Endothelial cell of umbilical vein (primary cell): ENCODE data around the gene CD46.

ENCODE experiments used
- CTCF ChIP-seq, 2 donors: IDR thresholded peaks; 1 replicate in 1 of 2; 2 replicates in 1 of 2; pipeline ENCODE4 v1.5.1; 2011; ENCODE audit warnings: low read length in 2 of 2, mild to moderate bottlenecking in 2 of 2, moderate library complexity in 2 of 2, control low read depth in 1 of 2, inconsistent platforms in 1 of 2, low read depth in 1 of 2; ENCODE audit not compliant: insufficient read depth in 1 of 2; ENCODE audit errors: extremely low read depth in 1 of 2
- EZH2 ChIP-seq: IDR thresholded peaks from 2 replicates; pipeline ENCODE4 v1.6.1; 2012; ENCODE audit warnings: borderline replicate concordance, low read depth, mild to moderate bottlenecking, moderate library complexity, low read length, inconsistent platforms; ENCODE audit not compliant: severe bottlenecking
- FOS ChIP-seq: IDR thresholded peaks from 2 replicates; pipeline ENCODE4 v1.6.1; 2011; ENCODE audit warnings: mild to moderate bottlenecking, low read length, moderate library complexity, borderline replicate concordance; ENCODE audit not compliant: insufficient read depth
- GATA2 ChIP-seq: IDR thresholded peaks from 2 replicates; pipeline ENCODE4 v1.7.0; 2011; ENCODE audit warnings: low read depth, mild to moderate bottlenecking, moderate library complexity, mixed read lengths, low read length; ENCODE audit not compliant: insufficient read length, insufficient read depth
- MAX ChIP-seq: IDR thresholded peaks from 2 replicates; pipeline ENCODE4 v1.6.1; 2011; ENCODE audit not compliant: insufficient read depth, insufficient read length
- MYC ChIP-seq: IDR thresholded peaks from one replicate; pipeline ENCODE4 v1.6.1; 2011; ENCODE audit warnings: mild to moderate bottlenecking, low read depth, low read length
- POLR2A ChIP-seq: IDR thresholded peaks from 2 replicates; pipeline ENCODE4 v1.6.1; 2012; ENCODE audit warnings: low read depth, mild to moderate bottlenecking, control low read depth, low read length
- POLR2AphosphoS5 ChIP-seq: IDR thresholded peaks from 2 replicates; pipeline ENCODE4 v1.6.1; 2012; ENCODE audit warnings: low read depth, mild to moderate bottlenecking, control low read depth, low read length, moderate library complexity; ENCODE audit not compliant: insufficient read depth

GRCh38 chr1:207813946-207814345 is 62.1 kb downstream of the CD46 start:
- TF ChIP-seq POLR2A (no peak), CTCF (IDR thresholded peaks at IDR 0.05; ENCODE audit: extremely low read depth in 1 of 2, insufficient read depth in 1 of 2, low read depth in 1 of 2, low read length in 2 of 2) (no peak), POLR2AphosphoS5 (no peak), MAX (no peak), GATA2 (no peak), FOS (no peak), MYC (no peak), EZH2 (no peak)
